Measurements from ENCODE around the gene RFTN1. TPM values are rescaled to one million over a fixed set of nuclear protein-coding genes. Genes with fewer than 3 reads are reported as not detected.

Gene RFTN1
- total RNA-seq, 2 experiments from 2014 or later, result 59.9 to 63.4 TPM

- ChIA-PET POLR2A (interaction anchor here (1.0 to 2.3 kb wide), 11 partner anchors 10 to 245 kb away, joined by 3 to 14 read pairs (median 3); no protein-coding TSS in a partner anchor), CTCF (interaction anchor here (0.7 to 9.0 kb wide), 34 partner anchors 11 to 306 kb away, joined by 3 to 264 read pairs (median 5); partner anchors contain the start of genes DPH3, OXNAD1 and RFTN1)
- peaks cover 19% of the 10 kb centered on the region for H3K9me3 Mint-ChIP-seq (ENCODE audit: insufficient read depth)
- peak overlapping the region; percentile 92 for H3K4me3 Mint-ChIP-seq
- peak overlapping the region; percentile 88 for H3K27ac Mint-ChIP-seq
- H3K4me1 Mint-ChIP-seq (ENCODE audit: low read depth), result peaks cover 55% of the 10 kb centered on the region
- ATAC-seq (peak; percentile 34), DNase-seq (no peak)
- no peaks in the 10 kb centered on the region for H3K27me3 Mint-ChIP-seq (ENCODE audit: low read depth)
- peaks cover 89% of the 10 kb centered on the region for H3K36me3 Mint-ChIP-seq (ENCODE audit: low read depth)
These were observed 222.7 kb downstream of the RFTN1 start for GRCh38 chr3:16290827-16291196.

- ChIA-PET CTCF (interaction anchor here (0.7 to 9.0 kb wide), 35 partner anchors 10 to 306 kb away, joined by 3 to 264 read pairs (median 5); partner anchors contain the start of genes DPH3, OXNAD1 and RFTN1), POLR2A (interaction anchor here (1.0 to 2.3 kb wide), 10 partner anchors 10 to 246 kb away, joined by 3 to 14 read pairs (median 4); no protein-coding TSS in a partner anchor)
- ATAC-seq (peak; percentile 17), DNase-seq (peak; percentile 78)
- H3K9me3 Mint-ChIP-seq (ENCODE audit: insufficient read depth), result peaks cover 19% of the 10 kb centered on the region
- peak overlapping the region; percentile 88 for H3K27ac Mint-ChIP-seq
- peaks cover 55% of the 10 kb centered on the region for H3K4me1 Mint-ChIP-seq (ENCODE audit: low read depth)
- peaks cover 84% of the 10 kb centered on the region for H3K36me3 Mint-ChIP-seq (ENCODE audit: low read depth)
- H3K27me3 Mint-ChIP-seq (ENCODE audit: low read depth), result no peaks in the 10 kb centered on the region
- H3K4me3 Mint-ChIP-seq, result peak overlapping the region; percentile 92
These were observed 223.3 kb downstream of the RFTN1 start for GRCh38 chr3:16290007-16290826.

- Mint-ChIP-seq H3K4me1 (ENCODE audit: low read depth) (peaks cover 58% of the 10 kb centered on the region), H3K27ac (peak overlapping the region; percentile 88), H3K27me3 (ENCODE audit: low read depth) (no peaks in the 10 kb centered on the region), H3K36me3 (ENCODE audit: low read depth) (peaks cover 85% of the 10 kb centered on the region), H3K4me3 (peak overlapping the region; percentile 92), H3K9me3 (ENCODE audit: insufficient read depth) (peaks cover 15% of the 10 kb centered on the region)
- ChIA-PET POLR2A (interaction anchor here (0.7 to 2.0 kb wide), 9 partner anchors 12 to 227 kb away, joined by 3 to 18 read pairs (median 7); partner anchors contain the start of genes DPH3 and OXNAD1), CTCF (interaction anchor here (0.8 to 9.0 kb wide), 18 partner anchors 9 to 262 kb away, joined by 3 to 264 read pairs (median 4); partner anchors contain the start of genes DPH3 and OXNAD1)
- DNase-seq, result no peak
- no peak for ATAC-seq
These were observed 224.2 kb downstream of the RFTN1 start for GRCh38 chr3:16289144-16289889.

- peak; percentile 22 for ATAC-seq
These were observed 224.8 kb downstream of the RFTN1 start for GRCh38 chr3:16288664-16289063.

GRCh38 chr3:16286751-16287543, 226.6 kb downstream of the RFTN1 start:
- ChIA-PET CTCF (interaction anchor here (1.0 to 8.2 kb wide), 11 partner anchors 9 to 263 kb away, joined by 3 to 114 read pairs (median 9); partner anchors contain the start of genes DPH3 and OXNAD1), POLR2A (interaction anchor here (0.6 to 2.5 kb wide), 11 partner anchors 8 to 33 kb away, joined by 3 to 12 read pairs (median 6); partner anchors contain the start of genes DPH3 and OXNAD1)
- Mint-ChIP-seq H3K9me3 (ENCODE audit: insufficient read depth) (no peaks in the 10 kb centered on the region), H3K4me1 (ENCODE audit: low read depth) (peaks cover 46% of the 10 kb centered on the region), H3K36me3 (ENCODE audit: low read depth) (peaks cover 85% of the 10 kb centered on the region), H3K4me3 (peak overlapping the region; percentile 92), H3K27me3 (ENCODE audit: low read depth) (no peaks in the 10 kb centered on the region), H3K27ac (peak overlapping the region; percentile 88)
- ATAC-seq (no peak), DNase-seq (peak; percentile 30)

More at GRCh38 chr3:16288664-16289063, 224.8 kb downstream of the RFTN1 start:
- no peaks in the 10 kb centered on the region for H3K27me3 Mint-ChIP-seq (ENCODE audit: low read depth)
- H3K4me3 Mint-ChIP-seq, result peak overlapping the region; percentile 92
- CTCF ChIA-PET, result interaction anchor here (0.8 to 9.0 kb wide), 14 partner anchors 8 to 262 kb away, joined by 3 to 264 read pairs (median 5); partner anchors contain the start of genes DPH3 and OXNAD1
- peak overlapping the region; percentile 88 for H3K27ac Mint-ChIP-seq
- peaks cover 11% of the 10 kb centered on the region for H3K9me3 Mint-ChIP-seq (ENCODE audit: insufficient read depth)
- peaks cover 57% of the 10 kb centered on the region for H3K4me1 Mint-ChIP-seq (ENCODE audit: low read depth)
- peak; percentile 55 for DNase-seq
- H3K36me3 Mint-ChIP-seq (ENCODE audit: low read depth), result peaks cover 83% of the 10 kb centered on the region
- POLR2A ChIA-PET, result interaction anchor here (0.7 to 2.0 kb wide), 10 partner anchors 12 to 227 kb away, joined by 3 to 18 read pairs (median 6); partner anchors contain the start of genes DPH3 and OXNAD1

- no peaks in the 10 kb centered on the region for H3K9me3 Mint-ChIP-seq (ENCODE audit: insufficient read depth)
- ATAC-seq, result peak; percentile 82
These were observed 227.3 kb downstream of the RFTN1 start for GRCh38 chr3:16286161-16286560.

GRCh38 chr3:16284633-16285032, 228.9 kb downstream of the RFTN1 start:
- POLR2A ChIA-PET, result interaction anchor here (2.5 kb wide), 1 partner anchor 20 kb away, joined by 12 read pairs; the partner anchor contains the start of genes DPH3 and OXNAD1
- no peak overlapping the region for H3K4me3 Mint-ChIP-seq
- CTCF ChIA-PET, result interaction anchor here (1.1 to 8.2 kb wide), 5 partner anchors 8 to 34 kb away, joined by 3 to 114 read pairs (median 3); partner anchors contain the start of genes DPH3 and OXNAD1
- DNase-seq, result no peak
- H3K9me3 Mint-ChIP-seq (ENCODE audit: insufficient read depth), result no peaks in the 10 kb centered on the region
- H3K27ac Mint-ChIP-seq, result peak overlapping the region; percentile 88
- ATAC-seq, result no peak
- H3K27me3 Mint-ChIP-seq (ENCODE audit: low read depth), result no peaks in the 10 kb centered on the region
- peaks cover 30% of the 10 kb centered on the region for H3K4me1 Mint-ChIP-seq (ENCODE audit: low read depth)
- H3K36me3 Mint-ChIP-seq (ENCODE audit: low read depth), result peaks cover 69% of the 10 kb centered on the region

More at GRCh38 chr3:16286161-16286560, 227.3 kb downstream of the RFTN1 start:
- Mint-ChIP-seq H3K4me1 (ENCODE audit: low read depth) (peaks cover 40% of the 10 kb centered on the region), H3K4me3 (peak overlapping the region; percentile 92), H3K36me3 (ENCODE audit: low read depth) (peaks cover 81% of the 10 kb centered on the region), H3K27me3 (ENCODE audit: low read depth) (no peaks in the 10 kb centered on the region), H3K27ac (peak overlapping the region; percentile 88)
- ChIA-PET POLR2A (interaction anchor here (0.9 to 2.5 kb wide), 12 partner anchors 9 to 51 kb away, joined by 3 to 12 read pairs (median 6); partner anchors contain the start of genes DPH3 and OXNAD1), CTCF (interaction anchor here (1.0 to 8.2 kb wide), 11 partner anchors 9 to 264 kb away, joined by 3 to 114 read pairs (median 9); partner anchors contain the start of genes DPH3 and OXNAD1)
- DNase-seq, result peak; percentile 85

- H3K9me3 Mint-ChIP-seq (ENCODE audit: insufficient read depth), result no peaks in the 10 kb centered on the region
- H3K27me3 Mint-ChIP-seq (ENCODE audit: low read depth), result no peaks in the 10 kb centered on the region
- H3K36me3 Mint-ChIP-seq (ENCODE audit: low read depth), result peaks cover 40% of the 10 kb centered on the region
- no peak overlapping the region for H3K4me3 Mint-ChIP-seq
- ATAC-seq (no peak), DNase-seq (no peak)
- H3K27ac Mint-ChIP-seq, result no peak overlapping the region
- CTCF ChIA-PET, result interaction anchor here (3.3 to 8.2 kb wide), 3 partner anchors 9 to 38 kb away, joined by 11 to 114 read pairs (median 19); partner anchors contain the start of genes DPH3 and OXNAD1
- POLR2A ChIA-PET, result no interaction called here
- peaks cover 18% of the 10 kb centered on the region for H3K4me1 Mint-ChIP-seq (ENCODE audit: low read depth)
These were observed 232.8 kb downstream of the RFTN1 start for GRCh38 chr3:16280671-16281070.

GRCh38 chr3:16279010-16279801, 234.3 kb downstream of the RFTN1 start:
- DNase-seq (no peak), ATAC-seq (no peak)
- POLR2A ChIA-PET, result no interaction called here
- no peaks in the 10 kb centered on the region for H3K27me3 Mint-ChIP-seq (ENCODE audit: low read depth)
- H3K4me3 Mint-ChIP-seq, result no peak overlapping the region
- H3K9me3 Mint-ChIP-seq (ENCODE audit: insufficient read depth), result no peaks in the 10 kb centered on the region
- H3K36me3 Mint-ChIP-seq (ENCODE audit: low read depth), result peaks cover 33% of the 10 kb centered on the region
- CTCF ChIA-PET, result interaction anchor here (3.3 to 8.2 kb wide), 3 partner anchors 11 to 40 kb away, joined by 11 to 114 read pairs (median 19); partner anchors contain the start of genes DPH3 and OXNAD1
- no peak overlapping the region for H3K27ac Mint-ChIP-seq
- peaks cover 4% of the 10 kb centered on the region for H3K4me1 Mint-ChIP-seq (ENCODE audit: low read depth)
